GM23338 (cell line): Measurements from ENCODE around the gene DNAJB12. TPM values are rescaled to one million over a fixed set of nuclear protein-coding genes. Genes with fewer than 3 reads are reported as not detected.

ENCODE experiments used
- ATAC-seq: fragments of 200-7000 bp; cut with Tn5 transposase; 3 replicates; pipeline ENCODE4 v1.9.1; 2020
- DNase-seq: peaks from one replicate; pipeline ENCODE4 v3.0.0-alpha.2; 2015; ENCODE audit warnings: low spot score
- H2AFZ ChIP-seq: fragments of 200-600 bp; sonication (generic); 2 replicates; pipeline ENCODE4 v1.8.0; 2016; ENCODE audit warnings: antibody characterized with exemption, mild to moderate bottlenecking, moderate library complexity
- H3F3A ChIP-seq: fragments of 200-600 bp; sonication (generic); replicated peaks from 2 replicates; pipeline ENCODE4 v1.8.0; 2017; ENCODE audit warnings: antibody characterized with exemption, mixed run types, low read depth
- H3K27ac ChIP-seq: fragments of 200-600 bp; sonication (generic); 2 replicates; pipeline ENCODE4 v1.6.1; 2016; ENCODE audit warnings: low read depth
- H3K27me3 ChIP-seq: fragments of 200-600 bp; sonication (generic); 2 replicates; pipeline ENCODE4 v1.8.0; 2016; ENCODE audit warnings: mild to moderate bottlenecking, mixed run types, moderate library complexity; ENCODE audit not compliant: insufficient read depth
- H3K36me3 ChIP-seq: fragments of 200-600 bp; sonication (generic); 2 replicates; pipeline ENCODE4 v1.8.0; 2016; ENCODE audit warnings: mild to moderate bottlenecking; ENCODE audit not compliant: insufficient read depth
- H3K4me1 ChIP-seq: fragments of 200-600 bp; sonication (generic); 2 replicates; pipeline ENCODE4 v1.8.0; 2016; ENCODE audit warnings: mild to moderate bottlenecking, moderate library complexity; ENCODE audit not compliant: insufficient read depth
- H3K4me2 ChIP-seq: fragments of 200-600 bp; sonication (generic); 2 replicates; pipeline ENCODE4 v1.7.1; 2017; ENCODE audit warnings: mixed run types
- H3K4me3 ChIP-seq: fragments of 200-600 bp; sonication (generic); 2 replicates; pipeline ENCODE4 v1.6.1; 2016; ENCODE audit warnings: mixed run types
- H3K79me2 ChIP-seq: fragments of 200-600 bp; sonication (generic); replicated peaks from 2 replicates; pipeline ENCODE4 v1.8.0; 2017; ENCODE audit warnings: mild to moderate bottlenecking; ENCODE audit not compliant: insufficient read depth
- H3K9me2 ChIP-seq: fragments of 200-600 bp; sonication (generic); 2 replicates; pipeline ENCODE4 v1.8.0; 2017; ENCODE audit not compliant: insufficient read depth
- H4K20me1 ChIP-seq: fragments of 200-600 bp; sonication (generic); replicated peaks from 2 replicates; pipeline ENCODE4 v1.8.0; 2017; ENCODE audit warnings: mild to moderate bottlenecking; ENCODE audit not compliant: insufficient read depth
- H3K27ac Mint-ChIP-seq: 2 replicates; pipeline ENCODE4 v1.8.0; 2020; ENCODE audit warnings: inconsistent platforms, mild to moderate bottlenecking, moderate library complexity, mixed read lengths
- H3K27me3 Mint-ChIP-seq: 3 replicates; pipeline ENCODE4 v1.8.0; 2022; ENCODE audit warnings: low read depth, mild to moderate bottlenecking, moderate library complexity, mixed read lengths, inconsistent platforms; ENCODE audit not compliant: insufficient read depth, poor library complexity
- H3K36me3 Mint-ChIP-seq: 3 replicates; pipeline ENCODE4 v1.8.0; 2021; ENCODE audit warnings: low read depth, mild to moderate bottlenecking, inconsistent platforms, moderate library complexity, mixed read lengths
- H3K4me1 Mint-ChIP-seq: 3 replicates; pipeline ENCODE4 v1.8.0; 2020; ENCODE audit warnings: mild to moderate bottlenecking, inconsistent platforms, mixed read lengths
- H3K4me3 Mint-ChIP-seq: 3 replicates; pipeline ENCODE4 v1.8.0; 2021; ENCODE audit warnings: moderate library complexity, mild to moderate bottlenecking, inconsistent platforms, mixed read lengths
- H3K9me3 Mint-ChIP-seq: 3 replicates; pipeline ENCODE4 v1.8.0; 2020; ENCODE audit warnings: moderate library complexity, mild to moderate bottlenecking, inconsistent platforms, mixed read lengths
- CTCF ChIP-seq, 2 experiments: fragments of 200-600 bp in 1 of 2; sonication (generic) in 1 of 2; conservative IDR thresholded peaks; 2 replicates each; pipeline versions ENCODE4 v1.5.1 to v1.6.1; 2016 to 2017; ENCODE audit warnings: antibody characterized with exemption in 2 of 2, low read depth in 2 of 2, mild to moderate bottlenecking in 2 of 2, moderate library complexity in 1 of 2
- EZH2 ChIP-seq: fragments of 200-600 bp; sonication (generic); IDR thresholded peaks from one replicate; pipeline ENCODE4 v1.8.0; 2017; ENCODE audit warnings: antibody characterized with exemption, mild to moderate bottlenecking, low read depth; ENCODE audit not compliant: unreplicated experiment
- EZH2phosphoT487 ChIP-seq: fragments of 200-600 bp; sonication (generic); IDR thresholded peaks from one replicate; pipeline ENCODE4 v1.8.1; 2018; ENCODE audit warnings: antibody characterized with exemption; ENCODE audit not compliant: unreplicated experiment
- STAT1 ChIP-seq: IDR thresholded peaks from one replicate; pipeline ENCODE4 v1.6.1; 2016; ENCODE audit warnings: antibody characterized with exemption; ENCODE audit not compliant: unreplicated experiment
- ZNF331 ChIP-seq: fragments of 250-450 bp; sonication (Bioruptor Pico); IDR thresholded peaks from 2 replicates; pipeline ENCODE4 v1.5.0; 2020; ENCODE audit warnings: low read depth, mild to moderate bottlenecking, moderate library complexity
- polyA plus RNA-seq: library from polyadenylated mRNA; unstranded; fragments of >200 nt; fragmentation: Nextera tagmentation; extraction: Ambion mirVana; gene quantifications from 2 replicates; pipeline ENCODE4 v1.2.1, GENCODE V29; 2016
- total RNA-seq: library from RNA; depleted of rRNA; stranded (reverse); fragments of >200 nt; shearing (Covaris generic); gene quantifications from 2 replicates; pipeline ENCODE4 v1.2.3, GENCODE V29; 2014
- TF ChIP-seq, protein P1 (sequence below): fragments of 250-450 bp; sonication (Bioruptor Pico); IDR thresholded peaks from 2 replicates; pipeline ENCODE4 v1.5.0; 2020; ENCODE audit warnings: mild to moderate bottlenecking, moderate library complexity

DNAJB12 gene
- total and polyA plus RNA-seq, 2 experiments from 2014 or later = 12.8 to 16.0 TPM

DNA sequence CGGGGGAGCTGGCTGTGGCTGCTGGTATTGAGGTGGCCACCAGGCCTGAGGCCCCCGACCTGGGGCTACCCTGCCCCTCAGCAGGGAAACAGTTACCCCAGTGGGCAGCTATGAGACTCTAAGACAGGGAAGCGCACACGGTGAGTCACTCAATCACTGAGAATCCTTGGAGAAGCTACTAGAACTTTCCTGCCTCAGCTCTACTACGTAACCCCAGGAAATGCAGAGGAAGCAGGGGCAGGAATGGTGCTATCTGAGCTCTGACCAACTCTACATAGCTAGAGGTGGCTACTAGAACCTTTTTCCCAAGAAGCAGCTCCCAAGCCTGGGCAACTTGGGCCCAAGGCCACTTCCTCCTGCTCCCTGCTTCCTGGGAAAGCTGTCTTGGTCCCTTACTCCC lies 11.8 kb downstream of the DNAJB12 start:
- no peaks in the 10 kb centered on the region; the same call in 1 of the 2 replicates for H3K36me3 ChIP-seq
- ATAC-seq (no peak), DNase-seq (no peak)
- TF ChIP-seq EZH2 (no peak), ZNF331 (CRISPR knock-in tag) (no peak), STAT1 (no peak), EZH2phosphoT487 (no peak), CTCF (conservative IDR thresholded peaks at IDR 0.05; ENCODE audit: low read depth in 2 of 2) (no peak)
- TF ChIP-seq, protein P1, sequence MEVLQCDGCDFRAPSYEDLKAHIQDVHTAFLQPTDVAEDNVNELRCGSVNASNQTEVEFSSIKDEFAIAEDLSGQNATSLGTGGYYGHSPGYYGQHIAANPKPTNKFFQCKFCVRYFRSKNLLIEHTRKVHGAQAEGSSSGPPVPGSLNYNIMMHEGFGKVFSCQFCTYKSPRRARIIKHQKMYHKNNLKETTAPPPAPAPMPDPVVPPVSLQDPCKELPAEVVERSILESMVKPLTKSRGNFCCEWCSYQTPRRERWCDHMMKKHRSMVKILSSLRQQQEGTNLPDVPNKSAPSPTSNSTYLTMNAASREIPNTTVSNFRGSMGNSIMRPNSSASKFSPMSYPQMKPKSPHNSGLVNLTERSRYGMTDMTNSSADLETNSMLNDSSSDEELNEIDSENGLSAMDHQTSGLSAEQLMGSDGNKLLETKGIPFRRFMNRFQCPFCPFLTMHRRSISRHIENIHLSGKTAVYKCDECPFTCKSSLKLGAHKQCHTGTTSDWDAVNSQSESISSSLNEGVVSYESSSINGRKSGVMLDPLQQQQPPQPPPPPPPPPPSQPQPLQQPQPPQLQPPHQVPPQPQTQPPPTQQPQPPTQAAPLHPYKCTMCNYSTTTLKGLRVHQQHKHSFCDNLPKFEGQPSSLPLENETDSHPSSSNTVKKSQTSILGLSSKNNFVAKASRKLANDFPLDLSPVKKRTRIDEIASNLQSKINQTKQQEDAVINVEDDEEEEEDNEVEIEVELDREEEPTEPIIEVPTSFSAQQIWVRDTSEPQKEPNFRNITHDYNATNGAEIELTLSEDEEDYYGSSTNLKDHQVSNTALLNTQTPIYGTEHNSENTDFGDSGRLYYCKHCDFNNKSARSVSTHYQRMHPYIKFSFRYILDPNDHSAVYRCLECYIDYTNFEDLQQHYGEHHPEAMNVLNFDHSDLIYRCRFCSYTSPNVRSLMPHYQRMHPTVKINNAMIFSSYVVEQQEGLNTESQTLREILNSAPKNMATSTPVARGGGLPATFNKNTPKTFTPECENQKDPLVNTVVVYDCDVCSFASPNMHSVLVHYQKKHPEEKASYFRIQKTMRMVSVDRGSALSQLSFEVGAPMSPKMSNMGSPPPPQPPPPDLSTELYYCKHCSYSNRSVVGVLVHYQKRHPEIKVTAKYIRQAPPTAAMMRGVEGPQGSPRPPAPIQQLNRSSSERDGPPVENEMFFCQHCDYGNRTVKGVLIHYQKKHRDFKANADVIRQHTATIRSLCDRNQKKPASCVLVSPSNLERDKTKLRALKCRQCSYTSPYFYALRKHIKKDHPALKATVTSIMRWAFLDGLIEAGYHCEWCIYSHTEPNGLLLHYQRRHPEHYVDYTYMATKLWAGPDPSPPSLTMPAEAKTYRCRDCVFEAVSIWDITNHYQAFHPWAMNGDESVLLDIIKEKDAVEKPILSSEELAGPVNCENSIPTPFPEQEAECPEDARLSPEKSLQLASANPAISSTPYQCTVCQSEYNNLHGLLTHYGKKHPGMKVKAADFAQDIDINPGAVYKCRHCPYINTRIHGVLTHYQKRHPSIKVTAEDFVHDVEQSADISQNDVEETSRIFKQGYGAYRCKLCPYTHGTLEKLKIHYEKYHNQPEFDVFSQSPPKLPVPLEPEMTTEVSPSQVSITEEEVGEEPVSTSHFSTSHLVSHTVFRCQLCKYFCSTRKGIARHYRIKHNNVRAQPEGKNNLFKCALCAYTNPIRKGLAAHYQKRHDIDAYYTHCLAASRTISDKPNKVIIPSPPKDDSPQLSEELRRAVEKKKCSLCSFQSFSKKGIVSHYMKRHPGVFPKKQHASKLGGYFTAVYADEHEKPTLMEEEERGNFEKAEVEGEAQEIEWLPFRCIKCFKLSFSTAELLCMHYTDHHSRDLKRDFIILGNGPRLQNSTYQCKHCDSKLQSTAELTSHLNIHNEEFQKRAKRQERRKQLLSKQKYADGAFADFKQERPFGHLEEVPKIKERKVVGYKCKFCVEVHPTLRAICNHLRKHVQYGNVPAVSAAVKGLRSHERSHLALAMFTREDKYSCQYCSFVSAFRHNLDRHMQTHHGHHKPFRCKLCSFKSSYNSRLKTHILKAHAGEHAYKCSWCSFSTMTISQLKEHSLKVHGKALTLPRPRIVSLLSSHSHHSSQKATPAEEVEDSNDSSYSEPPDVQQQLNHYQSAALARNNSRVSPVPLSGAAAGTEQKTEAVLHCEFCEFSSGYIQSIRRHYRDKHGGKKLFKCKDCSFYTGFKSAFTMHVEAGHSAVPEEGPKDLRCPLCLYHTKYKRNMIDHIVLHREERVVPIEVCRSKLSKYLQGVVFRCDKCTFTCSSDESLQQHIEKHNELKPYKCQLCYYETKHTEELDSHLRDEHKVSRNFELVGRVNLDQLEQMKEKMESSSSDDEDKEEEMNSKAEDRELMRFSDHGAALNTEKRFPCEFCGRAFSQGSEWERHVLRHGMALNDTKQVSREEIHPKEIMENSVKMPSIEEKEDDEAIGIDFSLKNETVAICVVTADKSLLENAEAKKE (CRISPR knock-in tag) = no peak
- H2AFZ ChIP-seq = no peak overlapping the region
- H3K27me3 Mint-ChIP-seq = no peaks in the 10 kb centered on the region
- no peaks in the 10 kb centered on the region for H3K9me3 Mint-ChIP-seq
- no peaks in the 10 kb centered on the region for H3K9me2 ChIP-seq
- no peak overlapping the region for H3K27ac Mint-ChIP-seq
- peaks cover 2% of the 10 kb centered on the region for H4K20me1 ChIP-seq
- no peak overlapping the region for H3K27ac ChIP-seq
- H3K4me3 ChIP-seq = no peak overlapping the region
- peaks cover 7% of the 10 kb centered on the region; the same call in 1 of the 2 replicates for H3K79me2 ChIP-seq
- H3K4me1 Mint-ChIP-seq = no peaks in the 10 kb centered on the region; the same call in 2 of the 3 replicates
- H3K4me1 ChIP-seq = no peaks in the 10 kb centered on the region
- no peak overlapping the region for H3K4me3 Mint-ChIP-seq
- H3K36me3 Mint-ChIP-seq = peaks cover 13% of the 10 kb centered on the region; the same call in 2 of the 3 replicates
- H3F3A ChIP-seq = no peaks in the 10 kb centered on the region
- no peak overlapping the region for H3K4me2 ChIP-seq
- H3K27me3 ChIP-seq = no peaks in the 10 kb centered on the region
